Mesendoderm (in vitro differentiated cells): Measurements from ENCODE around the gene QRFP.

Source experiments
- DNase-seq: peaks from one replicate; pipeline ENCODE4 v3.0.0; 2013
- H2AK5ac ChIP-seq: 2 replicates; pipeline ENCODE4 v1.6.1; 2013; ENCODE audit warnings: low read length, inconsistent platforms
- H2BK120ac ChIP-seq: 2 replicates; pipeline ENCODE4 v1.6.1; 2013; ENCODE audit warnings: low read depth, mild to moderate bottlenecking, low read length, moderate library complexity, mixed read lengths
- H2BK15ac ChIP-seq: replicated peaks from 2 replicates; pipeline ENCODE4 v1.6.1; 2013; ENCODE audit warnings: low read depth, mild to moderate bottlenecking, moderate library complexity
- H2BK5ac ChIP-seq: 2 replicates; pipeline ENCODE4 v1.6.1; 2013; ENCODE audit warnings: low read length, inconsistent platforms
- H3K18ac ChIP-seq: 2 replicates; pipeline ENCODE4 v1.6.1; 2013; ENCODE audit warnings: mild to moderate bottlenecking, low read length, mixed read lengths
- H3K23ac ChIP-seq: one replicate; pipeline ENCODE4 v1.6.1; 2013; ENCODE audit warnings: low read length
- H3K27ac ChIP-seq: 2 replicates; pipeline ENCODE4 v1.5.1; 2013; ENCODE audit warnings: low read depth, mild to moderate bottlenecking, inconsistent platforms, low read length, moderate library complexity
- H3K27me3 ChIP-seq: 2 replicates; pipeline ENCODE4 v1.6.1; 2013; ENCODE audit warnings: low read length, control low read depth, mild to moderate bottlenecking, inconsistent platforms; ENCODE audit not compliant: insufficient read depth, poor library complexity
- H3K36me3 ChIP-seq: 2 replicates; pipeline ENCODE4 v1.6.1; 2013; ENCODE audit warnings: low read length, inconsistent platforms; ENCODE audit not compliant: control insufficient read depth, insufficient read depth
- H3K4ac ChIP-seq: one replicate; pipeline ENCODE4 v1.6.1; 2013; ENCODE audit warnings: low read depth, mild to moderate bottlenecking, low read length, moderate library complexity
- H3K4me1 ChIP-seq: 2 replicates; pipeline ENCODE4 v1.6.1; 2013; ENCODE audit warnings: low read depth, low read length, inconsistent platforms; ENCODE audit not compliant: control insufficient read depth
- H3K4me2 ChIP-seq: 2 replicates; pipeline ENCODE4 v1.6.1; 2013; ENCODE audit warnings: low read length
- H3K4me3 ChIP-seq: 2 replicates; pipeline ENCODE4 v1.5.1; 2013; ENCODE audit warnings: mild to moderate bottlenecking, low read length
- H3K56ac ChIP-seq: one replicate; pipeline ENCODE4 v1.6.1; 2013; ENCODE audit warnings: low read length
- H3K79me1 ChIP-seq: 2 replicates; pipeline ENCODE4 v1.6.1; 2013; ENCODE audit warnings: low read length, inconsistent platforms
- H3K79me2 ChIP-seq: 2 replicates; pipeline ENCODE4 v1.6.1; 2013; ENCODE audit warnings: mild to moderate bottlenecking, low read length; ENCODE audit not compliant: control insufficient read depth, insufficient read depth
- H3K9ac ChIP-seq: 2 replicates; pipeline ENCODE4 v1.6.1; 2013; ENCODE audit warnings: low read length, inconsistent platforms
- H4K5ac ChIP-seq: one replicate; pipeline ENCODE4 v1.6.1; 2013; ENCODE audit warnings: low read length
- H4K8ac ChIP-seq: one replicate; pipeline ENCODE4 v1.6.1; 2013; ENCODE audit warnings: low read depth, mild to moderate bottlenecking, control low read depth, low read length, moderate library complexity
- WGBS: extraction: QIAGEN DNeasy Blood & Tissue Kit; methylation state at CpG from one replicate; pipeline ENCODE4 v1.1.7; 2013; ENCODE audit warnings: low lambda C conversion rate, missing lambda C conversion rate; ENCODE audit not compliant: insufficient coverage; ENCODE audit errors: extremely low coverage; 5-methylcytosine and 5-hydroxymethylcytosine counted together

Gene QRFP

DNA sequence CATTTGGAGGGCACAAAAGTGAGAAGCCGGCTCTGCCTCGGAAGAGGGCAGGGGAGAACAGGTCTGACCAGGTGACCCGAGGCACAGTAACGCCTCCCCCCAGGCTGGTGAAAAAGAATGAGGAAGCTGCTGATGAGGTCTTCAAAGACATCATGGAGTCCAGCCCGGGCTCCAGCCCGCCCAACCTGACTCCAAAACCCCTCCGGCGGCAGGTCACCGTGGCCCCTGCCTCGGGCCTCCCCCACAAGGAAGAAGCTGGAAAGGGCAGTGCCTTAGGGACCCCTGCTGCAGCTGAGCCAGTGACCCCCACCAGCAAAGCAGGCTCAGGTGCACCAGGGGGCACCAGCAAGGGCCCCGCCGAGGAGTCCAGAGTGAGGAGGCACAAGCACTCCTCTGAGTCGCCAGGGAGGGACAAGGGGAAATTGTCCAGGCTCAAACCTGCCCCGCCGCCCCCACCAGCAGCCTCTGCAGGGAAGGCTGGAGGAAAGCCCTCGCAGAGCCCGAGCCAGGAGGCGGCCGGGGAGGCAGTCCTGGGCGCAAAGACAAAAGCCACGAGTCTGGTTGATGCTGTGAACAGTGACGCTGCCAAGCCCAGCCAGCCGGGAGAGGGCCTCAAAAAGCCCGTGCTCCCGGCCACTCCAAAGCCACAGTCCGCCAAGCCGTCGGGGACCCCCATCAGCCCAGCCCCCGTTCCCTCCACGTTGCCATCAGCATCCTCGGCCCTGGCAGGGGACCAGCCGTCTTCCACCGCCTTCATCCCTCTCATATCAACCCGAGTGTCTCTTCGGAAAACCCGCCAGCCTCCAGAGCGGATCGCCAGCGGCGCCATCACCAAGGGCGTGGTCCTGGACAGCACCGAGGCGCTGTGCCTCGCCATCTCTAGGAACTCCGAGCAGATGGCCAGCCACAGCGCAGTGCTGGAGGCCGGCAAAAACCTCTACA, 11.8 kb downstream of the QRFP start:
- DNase-seq: no peak
- Histone ChIP-seq H3K56ac (no peak overlapping the region), H3K36me3 (peaks cover 29% of the 10 kb centered on the region)

DNA sequence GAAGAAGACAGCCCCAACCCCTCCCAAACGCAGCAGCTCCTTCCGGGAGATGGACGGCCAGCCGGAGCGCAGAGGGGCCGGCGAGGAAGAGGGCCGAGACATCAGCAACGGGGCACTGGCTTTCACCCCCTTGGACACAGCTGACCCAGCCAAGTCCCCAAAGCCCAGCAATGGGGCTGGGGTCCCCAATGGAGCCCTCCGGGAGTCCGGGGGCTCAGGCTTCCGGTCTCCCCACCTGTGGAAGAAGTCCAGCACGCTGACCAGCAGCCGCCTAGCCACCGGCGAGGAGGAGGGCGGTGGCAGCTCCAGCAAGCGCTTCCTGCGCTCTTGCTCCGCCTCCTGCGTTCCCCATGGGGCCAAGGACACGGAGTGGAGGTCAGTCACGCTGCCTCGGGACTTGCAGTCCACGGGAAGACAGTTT, 12.5 kb downstream of the QRFP start:
- no peak for DNase-seq
- Histone ChIP-seq H4K8ac (no peak overlapping the region), H3K23ac (no peak overlapping the region), H3K27ac (no peak overlapping the region), H2BK5ac (no peak overlapping the region), H3K9ac (no peak overlapping the region), H3K4me2 (no peak overlapping the region), H3K4me1 (no peaks in the 10 kb centered on the region), H2BK120ac (no peak overlapping the region), H3K4ac (no peak overlapping the region), H3K79me1 (no peaks in the 10 kb centered on the region), H3K79me2 (no peaks in the 10 kb centered on the region), H3K18ac (no peak overlapping the region), H2AK5ac (no peak overlapping the region), H2BK15ac (no peak overlapping the region), H3K56ac (no peak overlapping the region), H3K27me3 (no peaks in the 10 kb centered on the region), H3K4me3 (no peak overlapping the region), H3K36me3 (peaks cover 30% of the 10 kb centered on the region), H4K5ac (no peak overlapping the region)
- no CpG with 5 or more reads among the region's 25 CpGs for WGBS

More for the DNA sequence above, 11.8 kb downstream of the QRFP start:
- Histone ChIP-seq H3K23ac (no peak overlapping the region), H3K27me3 (no peaks in the 10 kb centered on the region), H3K4me2 (no peak overlapping the region), H3K27ac (no peak overlapping the region), H3K4me1 (no peaks in the 10 kb centered on the region), H3K4me3 (no peak overlapping the region), H3K79me2 (no peaks in the 10 kb centered on the region), H4K8ac (no peak overlapping the region), H3K9ac (no peak overlapping the region), H3K79me1 (no peaks in the 10 kb centered on the region), H2BK120ac (no peak overlapping the region), H3K18ac (no peak overlapping the region), H4K5ac (no peak overlapping the region), H2BK15ac (no peak overlapping the region), H3K4ac (no peak overlapping the region), H2AK5ac (no peak overlapping the region), H2BK5ac (no peak overlapping the region)
- no CpG with 5 or more reads among the region's 47 CpGs for WGBS

DNA sequence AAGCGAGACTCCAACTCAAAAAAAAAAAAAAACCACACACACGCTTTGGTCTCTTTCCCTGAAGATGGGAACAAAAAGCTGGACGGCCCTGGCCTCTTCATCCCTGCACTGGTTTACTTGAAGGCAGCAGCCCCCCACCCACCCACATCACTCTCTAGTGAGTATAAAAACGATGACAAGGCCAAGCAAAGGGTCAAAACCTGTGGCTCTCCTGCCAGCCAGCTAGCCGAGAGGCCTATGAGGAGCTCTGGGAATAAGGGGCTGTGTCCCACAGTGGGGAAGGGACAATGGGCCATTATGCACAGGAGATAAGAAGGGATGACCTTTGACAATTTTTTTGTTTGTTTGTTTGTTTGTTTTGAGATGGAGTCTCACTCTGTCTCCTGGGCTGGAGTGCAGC, 13.1 kb downstream of the QRFP start:
- H2BK5ac ChIP-seq: no peak overlapping the region
- DNase-seq: no peak
- H2BK15ac ChIP-seq: no peak overlapping the region
- no peak overlapping the region for H3K4me2 ChIP-seq
- no peak overlapping the region for H3K4me3 ChIP-seq
- H3K9ac ChIP-seq: no peak overlapping the region
- H3K79me1 ChIP-seq: no peaks in the 10 kb centered on the region
- no peak overlapping the region for H2BK120ac ChIP-seq
- peaks cover 28% of the 10 kb centered on the region for H3K36me3 ChIP-seq
- no peaks in the 10 kb centered on the region for H3K27me3 ChIP-seq
- no CpG with 5 or more reads among the region's 5 CpGs for WGBS
- no peak overlapping the region for H3K56ac ChIP-seq
- H4K5ac ChIP-seq: no peak overlapping the region
- H3K23ac ChIP-seq: no peak overlapping the region
- H3K27ac ChIP-seq: no peak overlapping the region
- H3K4ac ChIP-seq: no peak overlapping the region
- H3K4me1 ChIP-seq: no peaks in the 10 kb centered on the region
- H3K18ac ChIP-seq: no peak overlapping the region
- H4K8ac ChIP-seq: no peak overlapping the region
- no peaks in the 10 kb centered on the region for H3K79me2 ChIP-seq
- no peak overlapping the region for H2AK5ac ChIP-seq

DNA sequence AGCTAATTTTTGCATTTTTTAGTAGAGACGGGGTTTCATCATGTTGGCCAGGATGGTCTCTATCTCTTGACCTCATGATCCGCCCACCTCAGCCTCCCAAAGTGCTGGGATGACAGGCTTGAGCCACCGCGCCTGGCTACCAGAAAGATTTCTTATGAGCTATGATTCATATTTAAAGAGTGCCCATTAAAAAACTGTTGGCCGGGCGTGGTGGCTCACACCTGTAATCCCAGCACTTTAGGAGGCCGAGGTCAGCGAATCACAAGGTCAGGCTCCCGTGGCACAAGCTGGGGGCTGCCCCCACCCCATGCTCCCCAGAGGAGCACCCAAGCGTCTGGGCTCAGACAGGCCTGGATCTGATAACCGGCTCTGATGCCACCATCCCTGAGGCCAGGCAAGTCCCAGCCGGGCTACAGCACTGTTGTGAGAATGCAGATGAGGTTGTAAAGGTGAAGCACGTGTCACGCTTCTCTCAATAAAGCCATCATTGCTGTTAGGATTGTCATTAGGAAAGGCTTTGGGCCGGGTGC, 13.9 kb downstream of the QRFP start:
- Histone ChIP-seq H3K23ac (no peak overlapping the region), H3K4me2 (no peak overlapping the region), H3K4me1 (no peaks in the 10 kb centered on the region), H3K56ac (no peak overlapping the region), H3K9ac (no peak overlapping the region), H3K27me3 (no peaks in the 10 kb centered on the region), H4K8ac (no peak overlapping the region), H2AK5ac (no peak overlapping the region), H2BK15ac (no peak overlapping the region), H3K27ac (no peak overlapping the region), H3K4me3 (no peak overlapping the region), H2BK5ac (no peak overlapping the region), H3K36me3 (peaks cover 30% of the 10 kb centered on the region), H4K5ac (no peak overlapping the region), H2BK120ac (no peak overlapping the region), H3K18ac (no peak overlapping the region), H3K4ac (no peak overlapping the region), H3K79me1 (no peaks in the 10 kb centered on the region), H3K79me2 (no peaks in the 10 kb centered on the region)
- no peak for DNase-seq
- no CpG with 5 or more reads among the region's 15 CpGs for WGBS

DNA sequence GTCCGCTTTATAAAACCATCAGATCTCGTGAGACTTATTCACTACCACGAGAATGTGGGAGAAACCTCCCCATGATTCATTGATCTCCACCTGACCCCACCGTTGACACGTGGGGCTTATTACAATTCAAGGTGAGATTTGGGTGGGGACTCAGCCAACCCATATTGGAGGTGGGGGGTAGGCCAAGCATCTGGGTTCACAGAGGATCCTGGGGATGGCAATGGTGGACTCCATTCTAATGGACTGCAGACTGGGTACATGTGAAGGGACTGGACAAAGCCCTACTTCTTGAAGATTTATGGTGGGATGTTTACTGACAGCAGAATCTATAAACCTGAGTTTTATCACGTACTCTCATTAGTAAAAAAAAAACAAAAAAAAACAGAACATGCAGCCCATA, 15.1 kb downstream of the QRFP start:
- no peaks in the 10 kb centered on the region for H3K79me1 ChIP-seq
- peaks cover 28% of the 10 kb centered on the region for H3K36me3 ChIP-seq
- no peaks in the 10 kb centered on the region for H3K4me1 ChIP-seq
- H2BK120ac ChIP-seq: no peak overlapping the region
- H4K8ac ChIP-seq: no peak overlapping the region
- no peak for DNase-seq
- H3K79me2 ChIP-seq: no peaks in the 10 kb centered on the region
- H3K4ac ChIP-seq: no peak overlapping the region
- no peak overlapping the region for H2BK15ac ChIP-seq
- H3K4me3 ChIP-seq: no peak overlapping the region
- H2BK5ac ChIP-seq: no peak overlapping the region
- no CpG with 5 or more reads among the region's 6 CpGs for WGBS
- H3K9ac ChIP-seq: no peak overlapping the region
- no peak overlapping the region for H2AK5ac ChIP-seq
- H3K18ac ChIP-seq: no peak overlapping the region
- H3K4me2 ChIP-seq: no peak overlapping the region
- no peaks in the 10 kb centered on the region for H3K27me3 ChIP-seq
- no peak overlapping the region for H3K27ac ChIP-seq
- H3K23ac ChIP-seq: no peak overlapping the region
- H3K56ac ChIP-seq: no peak overlapping the region
- H4K5ac ChIP-seq: no peak overlapping the region
